ENCODE measurements around the gene CD300A. TPM values are rescaled to one million over a fixed set of nuclear protein-coding genes. Genes with fewer than 3 reads are reported as not detected.

CD300A gene
- total and polyA plus RNA-seq, 2 donors (not counting 3 experiments of a cell fraction or from before 2014, with no cell fraction given) = not detected

- no peak for DNase-seq (ENCODE audit: low read depth, low spot score)
- H3K9me1 ChIP-seq (replicated peaks; ENCODE audit: control insufficient read depth, extremely low read depth, insufficient read depth, low read length) = no peaks in the 10 kb centered on the region
- H3K27me3 ChIP-seq (ENCODE audit: control insufficient read depth in 2 of 2, insufficient read depth in 2 of 2, low read length in 2 of 2) = no peaks in the 10 kb centered on the region
- ChIA-PET POLR2A (no interaction called here), CTCF (no interaction called here)
- H3K4me3 ChIP-seq (replicated peaks in 1 of 3; ENCODE audit: insufficient read depth in 1 of 3, low read depth in 1 of 3, low read length in 3 of 3) = no peak overlapping the region
- no peaks in the 10 kb centered on the region for H3K4me1 ChIP-seq (ENCODE audit: control insufficient read depth, extremely low read depth, insufficient read depth, low read length)
- no peak overlapping the region for H2AFZ ChIP-seq (ENCODE audit: low read depth, low read length)
- no peak overlapping the region for H3K4me2 ChIP-seq (ENCODE audit: insufficient read depth, low read length)
- no TSS peak for BruUV-seq (replicated peaks)
- intact Hi-C loops (cut with micrococcal nuclease) = no loop called here
- no peak for TF ChIP-seq CTCF (IDR thresholded peaks at IDR 0.05; ENCODE audit: extremely low read depth in 1 of 2, insufficient read depth in 1 of 2, low read depth in 1 of 2, low read length in 2 of 2)
- TF ChIP-seq POLR2A (IDR thresholded peaks at IDR 0.05; ENCODE audit: low read depth, low read length) = no peak
- no peak for TF ChIP-seq FOS (IDR thresholded peaks at IDR 0.05; ENCODE audit: borderline replicate concordance, insufficient read depth, low read length)
- no peak for TF ChIP-seq EZH2 (IDR thresholded peaks at IDR 0.05; ENCODE audit: borderline replicate concordance, low read depth, low read length, severe bottlenecking)
- TF ChIP-seq POLR2AphosphoS5 (IDR thresholded peaks at IDR 0.05; ENCODE audit: insufficient read depth, low read depth, low read length) = no peak
- no peak for TF ChIP-seq GATA2 (IDR thresholded peaks at IDR 0.05; ENCODE audit: insufficient read depth, insufficient read length, low read depth, low read length)
- TF ChIP-seq MAX (IDR thresholded peaks at IDR 0.05; ENCODE audit: insufficient read depth, insufficient read length) = no peak
- no peak for TF ChIP-seq JUN (IDR thresholded peaks at IDR 0.05; ENCODE audit: borderline replicate concordance, insufficient read depth, insufficient read length, low read depth)
- TF ChIP-seq MYC (IDR thresholded peaks at IDR 0.05; ENCODE audit: low read depth, low read length) = no peak
- H3K27ac ChIP-seq (ENCODE audit: insufficient read depth, low read depth, low read length) = no peak overlapping the region
- H3K79me2 ChIP-seq (ENCODE audit: control insufficient read depth, insufficient read depth, low read length) = no peaks in the 10 kb centered on the region
- dilution Hi-C loops (cut with MboI; ENCODE audit: extremely low pct_ligation_motif_present, low sequenced_read_pairs) = no loop called here
- FAIRE-seq = no peak
- no peaks in the 10 kb centered on the region for H3K9me3 ChIP-seq (replicated peaks; ENCODE audit: control insufficient read depth, insufficient read depth, low read length)
- no peak overlapping the region for H3K9ac ChIP-seq (replicated peaks; ENCODE audit: extremely low read depth, insufficient read depth, low read length)
- no peaks in the 10 kb centered on the region for H4K20me1 ChIP-seq (replicated peaks; ENCODE audit: control insufficient read depth, extremely low read depth, insufficient read depth, low read length)
- no peaks in the 10 kb centered on the region for H3K36me3 ChIP-seq (ENCODE audit: control insufficient read depth in 2 of 2, extremely low read depth in 1 of 2, insufficient read depth in 2 of 2, low read length in 2 of 2)
Observed at GRCh38 chr17:74442670-74443515, 23.5 kb upstream of the CD300A start.

All from endothelial cell of umbilical vein (primary cell).